Smooth muscle cell (in vitro differentiated cells): Measurements from ENCODE around the gene SLC15A3. TPM values are rescaled to one million over a fixed set of nuclear protein-coding genes. Genes with fewer than 3 reads are reported as not detected.

Experiments
- DNase-seq: peaks from one replicate; lab custom pipeline; 2025; ENCODE audit not compliant: unreplicated experiment; lab: John Stamatoyannopoulos, UW
- H2AFZ ChIP-seq: fragments of 200-600 bp; sonication (generic); 2 replicates; pipeline ENCODE4 v1.6.0; 2016; ENCODE audit warnings: antibody characterized with exemption, low read depth, mild to moderate bottlenecking
- H3F3A ChIP-seq: fragments of 200-600 bp; sonication (generic); 2 replicates; pipeline ENCODE4 v1.6.0; 2017; ENCODE audit warnings: antibody characterized with exemption, low read depth
- H3K27ac ChIP-seq: fragments of 200-600 bp; sonication (generic); 2 replicates; pipeline ENCODE4 v1.5.1; 2016; ENCODE audit warnings: low read depth, mild to moderate bottlenecking
- H3K27me3 ChIP-seq: fragments of 200-600 bp; sonication (generic); 2 replicates; pipeline ENCODE4 v1.6.1; 2016; ENCODE audit warnings: low read depth, mild to moderate bottlenecking
- H3K36me3 ChIP-seq: fragments of 200-600 bp; sonication (generic); 2 replicates; pipeline ENCODE4 v1.5.1; 2016; ENCODE audit warnings: low read depth
- H3K4me1 ChIP-seq: fragments of 200-600 bp; sonication (generic); 2 replicates; pipeline ENCODE4 v1.5.1; 2016; ENCODE audit warnings: low read depth
- H3K4me2 ChIP-seq: fragments of 200-600 bp; sonication (generic); 2 replicates; pipeline ENCODE4 v1.6.0; 2016; ENCODE audit warnings: mild to moderate bottlenecking
- H3K4me3 ChIP-seq: fragments of 200-600 bp; sonication (generic); 2 replicates; pipeline ENCODE4 v1.5.1; 2016; ENCODE audit warnings: mild to moderate bottlenecking
- H3K79me2 ChIP-seq: fragments of 200-600 bp; sonication (generic); 2 replicates; pipeline ENCODE4 v1.6.0; 2016; ENCODE audit warnings: low read depth, mild to moderate bottlenecking
- H3K9ac ChIP-seq: fragments of 200-600 bp; sonication (generic); 2 replicates; pipeline ENCODE4 v1.6.0; 2016; ENCODE audit warnings: low read depth
- H3K9me3 ChIP-seq: fragments of 200-600 bp; sonication (generic); replicated peaks from 2 replicates; pipeline ENCODE4 v1.5.1; 2016; ENCODE audit warnings: low read depth
- H4K20me1 ChIP-seq: fragments of 200-600 bp; sonication (generic); 2 replicates; pipeline ENCODE4 v1.6.0; 2016; ENCODE audit warnings: low read depth
- WGBS: methylation state at CpG from one replicate; pipeline ENCODE4 v1.1.7; 2016; ENCODE audit warnings: low lambda C conversion rate; 5-methylcytosine and 5-hydroxymethylcytosine counted together
- polyA plus RNA-seq: library from polyadenylated mRNA; unstranded; fragments of >200 nt; fragmentation: Nextera tagmentation; extraction: Ambion mirVana; gene quantifications from 2 replicates; pipeline ENCODE4 v1.2.1, GENCODE V29; 2016
- total RNA-seq: library from RNA; depleted of rRNA; stranded (reverse); fragments of >200 nt; gene quantifications from 2 replicates; pipeline ENCODE4 v1.2.3, GENCODE V29; 2014
- TF ChIP-seq, protein P1 (sequence below): fragments of 200-600 bp; sonication (generic); IDR thresholded peaks from 2 replicates; pipeline ENCODE4 v1.5.1; 2017; ENCODE audit warnings: borderline replicate concordance, mild to moderate bottlenecking, antibody characterized with exemption; ENCODE audit not compliant: insufficient read depth, poor library complexity, severe bottlenecking

The SLC15A3 gene
- total and polyA plus RNA-seq, 2 experiments from 2014 or later = 0.27 to 0.33 TPM

DNA sequence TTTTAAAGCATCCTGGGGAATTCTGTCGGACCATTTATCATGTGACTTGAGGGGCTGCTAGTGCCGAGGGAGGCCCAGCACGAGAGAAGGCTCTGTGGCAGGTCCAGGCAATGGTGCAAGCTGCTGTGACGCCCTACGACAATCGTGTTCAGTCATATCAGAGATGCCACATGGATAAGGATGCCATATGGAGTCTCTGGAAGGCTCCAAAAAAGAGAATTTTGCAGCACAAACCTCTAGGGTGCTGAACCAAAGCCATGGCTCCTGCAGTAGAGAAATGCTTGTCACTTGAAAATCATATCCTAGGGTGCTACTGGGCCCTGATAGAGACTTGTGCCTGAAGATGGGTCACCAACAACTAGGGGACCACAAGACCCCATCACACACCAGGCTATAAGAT, 12.8 kb upstream of the SLC15A3 start:
- Histone ChIP-seq H4K20me1 (no peaks in the 10 kb centered on the region), H3K9me3 (no peaks in the 10 kb centered on the region), H3K9ac (no peak overlapping the region), H3K79me2 (no peaks in the 10 kb centered on the region), H3K36me3 (no peaks in the 10 kb centered on the region), H3F3A (no peaks in the 10 kb centered on the region), H3K4me2 (no peak overlapping the region), H3K4me3 (no peak overlapping the region), H3K27ac (no peak overlapping the region), H3K27me3 (peaks cover 11% of the 10 kb centered on the region), H3K4me1 (no peaks in the 10 kb centered on the region), H2AFZ (no peak overlapping the region)
- DNase-seq = no peak
- TF ChIP-seq, protein P1, sequence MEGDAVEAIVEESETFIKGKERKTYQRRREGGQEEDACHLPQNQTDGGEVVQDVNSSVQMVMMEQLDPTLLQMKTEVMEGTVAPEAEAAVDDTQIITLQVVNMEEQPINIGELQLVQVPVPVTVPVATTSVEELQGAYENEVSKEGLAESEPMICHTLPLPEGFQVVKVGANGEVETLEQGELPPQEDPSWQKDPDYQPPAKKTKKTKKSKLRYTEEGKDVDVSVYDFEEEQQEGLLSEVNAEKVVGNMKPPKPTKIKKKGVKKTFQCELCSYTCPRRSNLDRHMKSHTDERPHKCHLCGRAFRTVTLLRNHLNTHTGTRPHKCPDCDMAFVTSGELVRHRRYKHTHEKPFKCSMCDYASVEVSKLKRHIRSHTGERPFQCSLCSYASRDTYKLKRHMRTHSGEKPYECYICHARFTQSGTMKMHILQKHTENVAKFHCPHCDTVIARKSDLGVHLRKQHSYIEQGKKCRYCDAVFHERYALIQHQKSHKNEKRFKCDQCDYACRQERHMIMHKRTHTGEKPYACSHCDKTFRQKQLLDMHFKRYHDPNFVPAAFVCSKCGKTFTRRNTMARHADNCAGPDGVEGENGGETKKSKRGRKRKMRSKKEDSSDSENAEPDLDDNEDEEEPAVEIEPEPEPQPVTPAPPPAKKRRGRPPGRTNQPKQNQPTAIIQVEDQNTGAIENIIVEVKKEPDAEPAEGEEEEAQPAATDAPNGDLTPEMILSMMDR = no peak
- 83% methylated on average over 6 of the region's 6 CpGs for WGBS

DNA sequence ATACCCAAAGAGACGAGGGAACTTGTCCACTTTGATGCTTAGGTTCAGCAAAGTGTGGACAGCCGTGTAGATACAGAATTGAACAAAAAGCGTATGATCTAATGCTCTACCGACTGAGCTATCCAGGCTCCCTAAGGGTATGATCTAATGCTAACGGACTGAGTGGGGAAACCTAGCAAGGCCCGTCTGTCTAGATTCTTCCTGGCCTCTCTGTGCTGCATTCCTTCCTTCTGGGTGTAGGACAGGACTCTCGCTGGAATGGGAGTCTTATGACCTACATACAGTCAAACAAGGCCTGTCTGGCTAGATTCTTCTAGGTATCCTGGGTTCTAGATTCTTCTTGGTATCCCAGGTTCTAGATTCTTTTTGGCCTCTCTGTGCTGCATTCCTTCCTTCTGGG, 8.4 kb upstream of the SLC15A3 start:
- TF ChIP-seq, protein P1 = no peak
- no peak for DNase-seq
- H3K9ac ChIP-seq = peak overlapping the region; percentile 37
- peaks cover 11% of the 10 kb centered on the region for H3K27me3 ChIP-seq
- no peak overlapping the region for H3K4me2 ChIP-seq
- WGBS = 66% methylated on average over 7 of the region's 7 CpGs
- no peaks in the 10 kb centered on the region for H3F3A ChIP-seq
- no peaks in the 10 kb centered on the region for H3K9me3 ChIP-seq
- no peak overlapping the region for H3K4me3 ChIP-seq
- H4K20me1 ChIP-seq = no peaks in the 10 kb centered on the region
- no peaks in the 10 kb centered on the region for H3K36me3 ChIP-seq
- peak overlapping the region; percentile 58 for H3K27ac ChIP-seq
- no peaks in the 10 kb centered on the region for H3K4me1 ChIP-seq
- H3K79me2 ChIP-seq = no peaks in the 10 kb centered on the region
- H2AFZ ChIP-seq = no peak overlapping the region

DNA sequence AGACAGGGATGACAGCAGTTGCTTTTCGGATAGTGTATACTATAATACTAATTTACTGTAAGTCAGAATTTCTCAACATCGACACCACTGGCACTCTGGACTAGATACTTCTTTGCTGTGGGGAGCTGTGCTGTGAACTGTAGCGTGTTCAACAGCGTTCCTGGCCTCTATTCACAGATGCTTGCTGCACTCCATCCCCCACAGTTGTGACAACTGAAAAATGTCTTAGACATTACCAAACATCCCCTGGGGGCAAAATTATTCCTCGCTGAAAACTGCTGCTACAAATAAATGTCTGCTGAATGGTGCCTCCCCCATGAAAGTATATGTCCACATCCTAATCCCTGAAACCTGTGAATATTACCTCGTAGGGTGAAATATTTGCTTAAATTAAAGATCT, 7.5 kb upstream of the SLC15A3 start:
- no peaks in the 10 kb centered on the region for H3K79me2 ChIP-seq
- H3K27me3 ChIP-seq = peaks cover 11% of the 10 kb centered on the region
- no peaks in the 10 kb centered on the region for H3K9me3 ChIP-seq
- H3F3A ChIP-seq = no peaks in the 10 kb centered on the region
- DNase-seq = no peak
- no peaks in the 10 kb centered on the region for H3K4me1 ChIP-seq
- H4K20me1 ChIP-seq = no peaks in the 10 kb centered on the region
- peak overlapping the region; percentile 29 for H3K27ac ChIP-seq
- no peak overlapping the region for H2AFZ ChIP-seq
- H3K4me3 ChIP-seq = no peak overlapping the region
- TF ChIP-seq, protein P1 = no peak
- no peak overlapping the region for H3K9ac ChIP-seq
- no peaks in the 10 kb centered on the region for H3K36me3 ChIP-seq
- H3K4me2 ChIP-seq = no peak overlapping the region
- 75% methylated on average over 6 of the region's 6 CpGs for WGBS

DNA sequence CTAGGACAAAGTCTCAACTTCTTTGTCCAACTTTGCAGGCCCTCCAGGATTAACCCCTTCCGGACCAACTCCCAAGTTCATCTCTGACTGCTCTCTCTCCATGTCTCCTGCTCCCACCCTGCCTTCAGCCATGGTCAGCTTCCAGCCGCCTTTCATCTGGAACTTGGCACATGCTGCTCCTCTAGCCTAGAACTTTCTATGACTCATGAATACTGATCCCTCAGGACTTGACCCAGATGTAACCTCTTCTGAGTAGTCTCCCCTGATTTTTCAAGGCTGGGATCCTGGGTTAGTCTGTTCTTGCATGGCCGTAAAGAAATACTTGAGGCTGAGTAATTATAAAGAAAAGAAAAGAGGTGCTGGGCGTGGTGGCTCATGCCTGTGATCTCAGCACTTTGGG, 5.2 kb upstream of the SLC15A3 start:
- Histone ChIP-seq H3K27ac (no peak overlapping the region), H3K27me3 (peaks cover 14% of the 10 kb centered on the region), H4K20me1 (no peaks in the 10 kb centered on the region), H3K4me2 (no peak overlapping the region), H2AFZ (no peak overlapping the region), H3K4me3 (no peak overlapping the region), H3K9me3 (no peaks in the 10 kb centered on the region), H3F3A (no peaks in the 10 kb centered on the region), H3K4me1 (peaks cover 2% of the 10 kb centered on the region), H3K9ac (no peak overlapping the region), H3K36me3 (no peaks in the 10 kb centered on the region), H3K79me2 (no peaks in the 10 kb centered on the region)
- DNase-seq = no peak
- TF ChIP-seq, protein P1 = no peak
- WGBS = 85% methylated on average over 4 of the region's 4 CpGs
